Large intestine (tissue), 3 donors: Measurements from ENCODE around the gene CA10. TPM values are rescaled to one million over a fixed set of nuclear protein-coding genes. Genes with fewer than 3 reads are reported as not detected.

Experiments
- DNase-seq, 2 donors: peaks; one replicate each; pipeline versions ENCODE4 v3.0.0 to v3.0.0-alpha.2; 2013
- H3K27ac ChIP-seq: one replicate; pipeline ENCODE4 v1.5.1; 2013; ENCODE audit warnings: low read length
- H3K27me3 ChIP-seq: 2 replicates; pipeline ENCODE4 v1.6.1; 2013; ENCODE audit warnings: low read length; ENCODE audit not compliant: control insufficient read depth, insufficient read depth
- H3K36me3 ChIP-seq: 2 replicates; pipeline ENCODE4 v1.6.1; 2013; ENCODE audit warnings: low read length; ENCODE audit not compliant: control insufficient read depth, insufficient read depth
- H3K4me1 ChIP-seq: one replicate; pipeline ENCODE4 v1.6.1; 2013; ENCODE audit warnings: low read length; ENCODE audit not compliant: control insufficient read depth, insufficient read depth
- H3K4me3 ChIP-seq: one replicate; pipeline ENCODE4 v1.5.1; 2013; ENCODE audit warnings: low read length
- H3K9me3 ChIP-seq: one replicate; pipeline ENCODE4 v1.6.1; 2013; ENCODE audit warnings: mild to moderate bottlenecking, low read depth, low read length, moderate library complexity; ENCODE audit not compliant: control insufficient read depth
- WGBS: methylation state at CpG from one replicate; pipeline ENCODE4 v1.1.5; 2013; ENCODE audit warnings: low lambda C conversion rate; ENCODE audit not compliant: insufficient coverage; 5-methylcytosine and 5-hydroxymethylcytosine counted together
- polyA plus RNA-seq: library from polyadenylated mRNA; unstranded; fragments of 120-200 nt; gene quantifications from one replicate; pipeline ENCODE4 v1.2.1, GENCODE V29; 2013

Gene CA10
- polyA plus RNA-seq, 1 donor = 1.2 TPM

GRCh38 chr17:52026075-52026474 lies 132.4 kb downstream of the CA10 start:
- no peaks in the 10 kb centered on the region for H3K36me3 ChIP-seq
- no peak for DNase-seq
- WGBS = 100% methylated on average over 1 of the region's 2 CpGs

GRCh38 chr17:52025236-52025635 lies 133.3 kb downstream of the CA10 start:
- Histone ChIP-seq H3K4me3 (no peak overlapping the region), H3K4me1 (no peaks in the 10 kb centered on the region), H3K27ac (no peak overlapping the region), H3K36me3 (no peaks in the 10 kb centered on the region), H3K27me3 (no peaks in the 10 kb centered on the region), H3K9me3 (no peaks in the 10 kb centered on the region)
- DNase-seq = no peak

More at GRCh38 chr17:52026075-52026474, 132.4 kb downstream of the CA10 start:
- Histone ChIP-seq H3K27ac (no peak overlapping the region), H3K4me1 (no peaks in the 10 kb centered on the region), H3K27me3 (no peaks in the 10 kb centered on the region), H3K9me3 (no peaks in the 10 kb centered on the region), H3K4me3 (no peak overlapping the region)

- WGBS = no CpG with 5 or more reads among the region's 2 CpGs
- no peaks in the 10 kb centered on the region for H3K27me3 ChIP-seq
- H3K4me1 ChIP-seq = no peaks in the 10 kb centered on the region
- DNase-seq = no peak
- H3K27ac ChIP-seq = no peak overlapping the region
- no peaks in the 10 kb centered on the region for H3K9me3 ChIP-seq
- H3K4me3 ChIP-seq = no peak overlapping the region
- H3K36me3 ChIP-seq = no peaks in the 10 kb centered on the region
These were observed 134.1 kb downstream of the CA10 start for GRCh38 chr17:52024300-52024870.

- DNase-seq = no peak
- Histone ChIP-seq H3K9me3 (no peaks in the 10 kb centered on the region), H3K27me3 (no peaks in the 10 kb centered on the region), H3K4me3 (no peak overlapping the region), H3K4me1 (no peaks in the 10 kb centered on the region), H3K27ac (no peak overlapping the region), H3K36me3 (no peaks in the 10 kb centered on the region)
- WGBS = no CpG with 5 or more reads among the region's 1 CpG
These were observed 147.4 kb downstream of the CA10 start for GRCh38 chr17:52011064-52011463.

GRCh38 chr17:51999654-52000053 lies 158.9 kb downstream of the CA10 start:
- no peaks in the 10 kb centered on the region for H3K36me3 ChIP-seq
- H3K9me3 ChIP-seq = no peaks in the 10 kb centered on the region
- WGBS = 100% methylated on average over 1 of the region's 3 CpGs
- no peak overlapping the region for H3K27ac ChIP-seq
- H3K4me3 ChIP-seq = no peak overlapping the region
- no peak for DNase-seq
- no peaks in the 10 kb centered on the region for H3K4me1 ChIP-seq
- no peaks in the 10 kb centered on the region for H3K27me3 ChIP-seq

- Histone ChIP-seq H3K9me3 (no peaks in the 10 kb centered on the region), H3K4me1 (no peaks in the 10 kb centered on the region), H3K4me3 (no peak overlapping the region), H3K27me3 (no peaks in the 10 kb centered on the region), H3K36me3 (no peaks in the 10 kb centered on the region), H3K27ac (no peak overlapping the region)
- no peak for DNase-seq
- WGBS = no CpG with 5 or more reads among the region's 2 CpGs
These were observed 160.8 kb downstream of the CA10 start for GRCh38 chr17:51997723-51998122.

GRCh38 chr17:51995797-51996403 lies 162.6 kb downstream of the CA10 start:
- Histone ChIP-seq H3K9me3 (no peaks in the 10 kb centered on the region), H3K4me3 (no peak overlapping the region), H3K27ac (no peak overlapping the region), H3K4me1 (no peaks in the 10 kb centered on the region), H3K27me3 (no peaks in the 10 kb centered on the region), H3K36me3 (no peaks in the 10 kb centered on the region)
- DNase-seq = no peak

- Histone ChIP-seq H3K4me1 (no peaks in the 10 kb centered on the region), H3K27ac (no peak overlapping the region), H3K36me3 (no peaks in the 10 kb centered on the region), H3K9me3 (no peaks in the 10 kb centered on the region), H3K27me3 (no peaks in the 10 kb centered on the region), H3K4me3 (no peak overlapping the region)
- no peak for DNase-seq
- WGBS = 93% methylated on average over 6 of the region's 8 CpGs
These were observed 165.6 kb downstream of the CA10 start for GRCh38 chr17:51992864-51993416.

- DNase-seq = no peak
- H3K4me1 ChIP-seq = no peaks in the 10 kb centered on the region
- H3K36me3 ChIP-seq = no peaks in the 10 kb centered on the region
- no CpG with 5 or more reads among the region's 1 CpG for WGBS
- no peaks in the 10 kb centered on the region for H3K9me3 ChIP-seq
- no peak overlapping the region for H3K27ac ChIP-seq
- H3K4me3 ChIP-seq = no peak overlapping the region
- no peaks in the 10 kb centered on the region for H3K27me3 ChIP-seq
These were observed 187.4 kb downstream of the CA10 start for GRCh38 chr17:51971121-51971520.

- Histone ChIP-seq H3K9me3 (no peaks in the 10 kb centered on the region), H3K27ac (no peak overlapping the region), H3K4me3 (no peak overlapping the region), H3K4me1 (no peaks in the 10 kb centered on the region), H3K27me3 (no peaks in the 10 kb centered on the region), H3K36me3 (no peaks in the 10 kb centered on the region)
- WGBS = no CpG with 5 or more reads among the region's 7 CpGs
- no peak for DNase-seq
These were observed 196.8 kb downstream of the CA10 start for GRCh38 chr17:51961689-51962088.

GRCh38 chr17:51957786-51958185 lies 200.7 kb downstream of the CA10 start:
- Histone ChIP-seq H3K4me1 (no peaks in the 10 kb centered on the region), H3K4me3 (no peak overlapping the region), H3K9me3 (no peaks in the 10 kb centered on the region), H3K36me3 (no peaks in the 10 kb centered on the region), H3K27me3 (no peaks in the 10 kb centered on the region), H3K27ac (no peak overlapping the region)
- no peak for DNase-seq
- WGBS = 66% methylated on average over 3 of the region's 5 CpGs
